Measurements from ENCODE around the gene COL19A1.

COL19A1 gene

DNA sequence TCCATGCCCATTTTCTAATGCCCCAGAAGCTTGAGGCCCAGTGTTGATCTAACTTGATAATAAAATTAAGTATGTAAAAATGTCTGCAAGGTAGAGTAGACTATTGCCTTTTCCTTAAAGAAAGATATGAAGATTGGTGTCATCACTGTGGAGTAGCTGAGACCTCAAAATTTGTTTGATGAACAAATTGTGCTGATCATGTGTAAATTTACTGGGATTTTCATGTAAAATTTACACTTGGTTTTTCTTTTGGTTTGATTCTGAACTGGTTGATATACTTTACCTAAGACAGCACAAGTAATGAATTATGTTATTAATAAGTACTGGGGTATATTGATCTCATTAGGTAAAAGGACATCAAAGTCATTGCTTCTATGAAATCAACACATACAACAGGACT lies 207.3 kb downstream of the COL19A1 start:
- DNase-seq: no peak

DNA sequence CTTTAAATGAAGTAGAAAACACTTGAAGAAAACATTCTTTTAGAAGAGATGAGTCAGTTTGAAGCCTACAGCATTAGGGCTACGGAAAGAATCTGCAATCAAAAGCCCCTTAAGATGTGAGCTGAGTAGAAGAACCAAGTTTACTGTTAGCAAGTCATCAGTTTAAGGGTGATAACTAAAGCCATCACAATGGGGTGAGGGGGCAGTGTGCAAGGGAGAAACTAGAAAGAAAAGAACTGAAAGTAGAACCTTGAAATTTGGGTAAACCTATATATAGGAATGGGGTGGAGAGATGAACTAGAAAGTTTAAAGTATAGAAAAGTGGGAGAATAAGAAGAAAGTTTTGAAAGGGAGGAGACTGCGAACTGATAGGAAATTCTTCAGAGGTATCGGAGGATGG lies 212.9 kb downstream of the COL19A1 start:
- DNase-seq: no peak

DNA sequence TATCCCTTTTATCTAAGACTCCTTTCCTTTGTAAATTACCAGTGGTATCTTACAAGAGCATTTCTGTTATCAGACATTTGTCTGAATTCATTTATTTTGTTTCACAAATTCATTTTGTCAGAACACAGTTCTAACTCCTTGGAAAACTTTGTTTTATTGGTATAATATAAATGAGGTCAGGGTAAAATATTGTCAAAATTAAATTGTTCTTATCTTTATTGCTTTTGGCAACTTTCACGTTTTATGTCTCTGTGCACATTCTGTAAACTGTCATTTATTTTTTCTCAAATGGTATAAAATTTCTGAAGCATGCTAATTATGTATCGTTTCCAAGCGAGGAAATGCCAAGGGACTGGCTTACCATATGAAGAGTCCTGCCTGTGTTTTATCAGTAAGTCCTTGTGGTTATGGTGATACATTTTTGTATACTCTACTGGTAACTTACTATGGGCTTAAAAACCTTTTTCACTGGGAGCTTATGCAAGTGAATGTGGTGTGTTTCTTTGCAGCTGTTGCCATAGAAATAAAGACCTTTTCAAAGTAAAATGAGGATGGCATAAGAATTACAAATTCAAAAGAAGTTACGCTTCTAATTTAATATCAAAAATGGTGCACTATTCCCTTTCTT lies 214.2 kb downstream of the COL19A1 start:
- DNase-seq: no peak

DNA sequence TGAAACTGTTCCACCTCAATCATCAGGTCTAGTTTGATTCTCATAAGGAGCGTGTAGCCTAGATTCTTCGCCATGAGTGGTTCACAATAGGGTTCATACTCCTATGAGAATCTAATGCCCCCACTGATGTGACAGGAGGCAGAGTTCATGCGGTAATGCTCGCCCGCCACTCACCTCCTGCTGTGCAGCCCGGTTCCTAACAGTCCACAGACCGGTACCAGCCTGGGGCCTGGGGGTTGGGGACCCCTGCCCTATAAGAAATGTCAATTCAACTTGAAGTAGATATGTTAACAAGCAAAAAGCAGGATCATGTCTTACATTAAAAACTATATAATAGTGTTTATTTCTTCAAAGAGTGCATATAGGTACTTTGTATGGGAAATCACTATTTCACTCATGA lies 216.5 kb downstream of the COL19A1 start:
- no peak for DNase-seq

DNA sequence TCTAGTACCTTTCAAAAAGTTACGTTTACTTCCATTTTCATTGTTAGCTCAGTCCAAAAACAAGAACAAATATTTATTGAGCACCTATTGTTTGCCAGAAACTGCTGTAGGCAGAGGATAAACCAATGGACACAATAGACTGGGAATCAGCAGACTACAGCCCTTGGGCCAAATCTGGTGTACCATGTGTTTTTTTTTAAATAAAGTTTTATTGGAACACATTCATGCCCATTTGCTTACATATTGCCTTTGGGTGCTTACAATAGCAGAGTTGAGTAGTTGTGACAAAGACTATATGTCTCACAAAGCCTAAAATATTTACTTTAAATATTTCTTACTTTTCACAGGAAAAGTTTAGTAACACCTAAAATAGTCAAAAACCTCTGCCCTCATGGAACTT lies 220.4 kb downstream of the COL19A1 start:
- no peak for DNase-seq

DNA sequence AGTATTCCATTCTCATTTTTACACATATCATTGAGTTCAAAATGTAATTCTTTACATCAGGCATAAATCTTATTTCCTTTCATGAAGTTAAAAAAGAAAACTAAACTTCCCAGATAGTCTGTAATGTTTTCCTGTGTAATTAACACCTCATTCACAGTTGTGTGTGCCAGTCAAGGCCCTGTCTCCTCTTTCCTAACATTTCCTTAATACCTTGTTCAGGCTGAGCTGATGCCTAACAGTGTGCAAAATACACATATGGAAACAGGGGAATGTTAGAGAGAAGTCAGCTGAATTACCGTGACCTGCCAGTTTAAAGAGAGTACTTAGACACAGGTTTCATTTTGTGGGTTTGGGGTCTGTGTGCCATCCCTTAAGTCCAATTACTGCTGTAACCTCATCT lies 227.8 kb downstream of the COL19A1 start:
- DNase-seq: no peak

DNA sequence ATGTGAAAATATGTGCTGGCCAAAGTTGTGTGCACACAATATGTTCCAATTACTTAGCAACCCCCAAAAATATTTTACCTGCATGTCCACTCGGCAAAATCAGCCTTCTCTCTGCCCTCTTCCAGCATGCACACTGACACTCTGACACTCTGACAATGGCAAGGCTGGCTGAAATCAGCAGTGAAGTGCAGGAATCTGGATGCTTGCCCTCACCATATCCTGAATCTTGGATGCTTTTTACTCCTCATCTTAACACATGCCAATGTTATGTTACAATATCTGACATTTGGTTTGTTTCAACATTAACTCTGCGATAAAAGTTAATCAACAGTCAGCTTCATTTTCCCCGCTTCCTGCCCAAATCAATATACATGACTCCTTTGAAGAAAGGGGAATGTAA lies 233.4 kb downstream of the COL19A1 start:
- DNase-seq: no peak

DNA sequence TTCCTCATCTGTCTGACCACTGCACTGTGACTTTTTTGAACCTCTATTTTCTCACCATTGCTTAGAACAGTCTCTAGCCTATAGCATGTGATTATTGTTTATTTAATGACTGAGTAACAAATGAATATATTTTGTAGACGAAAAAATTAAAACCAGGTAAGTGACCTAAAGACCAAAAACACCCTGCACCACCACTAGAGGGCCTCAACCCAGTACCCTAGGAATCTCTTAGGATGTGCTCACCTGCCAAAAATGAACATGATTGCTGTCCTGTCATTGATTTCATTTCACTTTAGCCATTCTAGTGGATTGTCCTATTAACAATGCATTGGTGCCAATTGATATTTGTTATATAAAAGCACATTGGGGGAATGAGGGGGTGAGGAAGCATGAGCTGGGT lies 237.4 kb downstream of the COL19A1 start:
- no peak for DNase-seq

DNA sequence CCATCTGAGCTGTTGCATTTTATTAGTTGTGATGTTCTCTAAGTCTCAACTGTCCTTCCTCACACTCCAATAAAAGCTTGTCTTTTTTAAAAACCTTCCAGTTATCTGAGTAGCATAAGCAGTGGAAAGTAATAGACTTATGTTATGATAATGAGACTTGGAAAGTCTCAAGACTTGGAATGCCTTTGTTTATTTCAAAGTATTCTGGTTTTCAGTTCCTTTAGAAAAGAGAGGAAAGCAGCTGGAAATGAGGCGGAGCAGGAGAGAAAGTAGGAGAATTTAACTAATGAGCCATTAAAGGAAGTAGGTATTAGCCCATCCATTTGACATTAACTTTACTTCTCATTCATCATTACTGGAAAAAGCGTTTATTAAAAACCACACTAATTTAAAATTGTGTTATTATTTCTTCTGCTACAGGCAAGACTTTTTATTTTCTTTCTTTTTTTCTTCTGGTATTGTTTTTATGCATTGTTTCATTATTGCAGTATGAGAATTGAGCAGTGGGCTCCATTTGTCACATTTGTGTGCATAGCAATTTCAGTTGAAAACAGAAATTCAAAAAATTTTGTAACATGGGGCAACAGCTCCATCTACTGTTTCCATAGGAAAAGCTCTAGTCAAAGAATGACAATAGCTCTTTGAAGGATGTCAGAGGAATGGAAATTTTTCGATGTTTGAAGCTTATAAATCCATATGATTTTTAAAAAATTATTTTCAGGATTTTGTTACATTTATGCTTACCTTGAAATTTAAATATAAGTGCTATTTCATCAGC lies 241.7 kb downstream of the COL19A1 start:
- peak; percentile 38 for DNase-seq

DNA sequence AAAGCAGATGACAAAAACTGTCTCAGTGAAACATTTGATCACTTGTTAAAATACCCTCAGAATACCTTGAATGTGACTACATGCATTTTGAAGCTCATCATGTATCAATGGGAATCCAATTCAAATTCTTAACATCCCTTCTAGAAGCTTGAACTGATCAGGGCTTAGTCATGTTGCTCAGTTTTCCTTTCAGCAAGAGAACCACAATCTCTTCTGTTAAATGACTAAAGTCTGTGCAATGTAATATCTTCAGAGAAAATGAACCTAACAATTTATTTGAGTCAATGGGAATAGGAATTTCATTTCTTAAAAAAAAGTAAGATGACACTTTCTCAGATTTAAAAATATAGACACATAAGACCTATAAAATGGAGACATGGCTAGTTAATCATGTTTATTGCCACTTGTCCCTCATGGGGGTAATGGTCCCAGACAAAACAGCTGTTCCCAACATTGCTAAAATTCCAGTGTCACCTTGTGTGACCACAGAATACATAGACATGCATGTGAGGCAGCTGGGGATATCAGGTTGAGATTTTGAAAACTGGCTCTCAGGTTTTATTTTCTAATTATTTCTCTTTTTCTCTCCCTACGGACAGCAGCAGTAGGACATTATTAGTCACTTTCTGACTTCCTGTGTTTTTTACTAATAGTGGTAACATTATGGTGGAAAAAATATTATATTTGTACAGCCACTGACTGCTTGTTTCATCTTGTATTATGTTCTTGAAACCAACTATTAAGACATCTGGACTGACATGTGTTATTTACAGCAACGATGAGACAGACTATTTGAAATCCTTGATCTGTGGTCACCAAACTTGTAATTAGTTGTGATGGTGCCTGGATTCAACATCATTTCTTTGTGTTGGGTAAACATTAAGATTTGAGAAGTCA lies 244.0 kb downstream of the COL19A1 start:
- no peak for DNase-seq

DNA sequence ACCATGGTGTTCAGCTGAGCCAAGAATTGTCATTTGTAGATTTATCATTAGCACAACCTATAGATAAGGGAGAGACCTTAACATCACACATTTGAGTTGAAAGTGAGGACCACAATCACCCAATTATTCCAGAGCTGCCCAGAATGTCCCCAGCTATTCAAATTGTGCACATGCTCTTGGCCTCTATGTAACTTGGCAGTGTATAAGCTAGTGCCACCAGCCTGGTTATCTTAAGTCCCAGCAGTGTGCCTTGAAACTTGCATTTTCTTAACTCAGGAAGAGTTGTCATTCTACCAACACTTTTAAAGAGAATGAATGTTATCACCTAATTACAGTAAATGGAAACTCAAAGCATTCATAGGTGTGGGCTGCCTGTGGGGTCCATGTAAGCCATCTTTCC lies 245.4 kb downstream of the COL19A1 start:
- no peak for DNase-seq

DNA sequence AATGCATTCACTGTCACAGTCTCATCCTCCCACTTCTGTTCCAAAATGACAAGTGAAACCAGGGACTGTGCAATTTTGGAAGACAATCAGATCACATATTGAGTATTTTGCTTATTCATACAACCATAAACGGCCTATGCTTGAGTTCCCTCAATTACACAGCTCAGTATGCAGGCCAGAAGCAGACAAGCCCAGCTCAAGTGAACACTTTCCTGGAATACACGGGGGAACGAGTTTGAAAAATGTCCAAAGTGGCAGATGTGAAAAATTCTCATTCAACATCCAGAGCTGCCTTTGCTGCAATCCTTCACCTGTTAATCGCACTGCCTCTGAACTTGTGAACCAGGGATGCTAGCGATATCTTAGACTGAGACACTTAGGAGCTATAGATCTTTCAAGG lies 246.4 kb downstream of the COL19A1 start:
- DNase-seq: no peak

DNA sequence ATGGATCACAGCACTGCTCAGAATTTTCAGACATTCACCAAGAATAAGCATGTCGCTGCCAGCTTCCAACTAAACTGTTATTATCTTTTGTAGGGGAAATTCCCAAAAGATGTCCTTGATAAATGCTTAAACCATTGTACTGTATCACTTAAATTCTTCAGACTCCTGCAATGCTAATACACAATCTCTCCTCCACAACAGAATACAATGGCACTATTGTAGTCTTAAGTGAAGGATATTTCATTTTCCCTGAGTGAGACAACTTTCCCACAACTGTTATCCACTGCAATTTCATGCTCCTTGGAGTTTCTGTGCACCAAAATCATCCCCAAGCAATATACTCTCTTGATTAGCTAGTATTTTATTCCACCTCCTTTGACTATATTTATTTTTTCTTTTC lies 246.8 kb downstream of the COL19A1 start:
- DNase-seq: no peak

DNA sequence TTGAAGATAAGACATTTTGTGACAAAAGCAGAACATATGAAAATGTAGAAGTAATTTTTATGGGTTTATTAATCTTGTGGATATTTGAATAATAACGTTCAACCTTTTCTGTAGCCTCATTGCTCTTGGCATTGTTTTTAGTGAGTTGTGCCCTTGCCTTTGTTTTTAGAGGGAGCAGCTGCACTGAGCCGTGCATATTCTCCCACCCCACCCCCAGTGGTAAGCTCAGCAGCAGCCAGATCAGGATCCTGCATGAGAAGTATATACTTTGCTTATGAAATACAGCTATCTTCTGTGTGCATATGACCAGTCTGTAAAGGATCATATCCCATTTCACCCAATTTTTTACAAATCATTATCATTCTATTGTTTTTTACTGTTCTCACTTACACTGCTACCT lies 252.3 kb downstream of the COL19A1 start:
- no peak for DNase-seq

DNA sequence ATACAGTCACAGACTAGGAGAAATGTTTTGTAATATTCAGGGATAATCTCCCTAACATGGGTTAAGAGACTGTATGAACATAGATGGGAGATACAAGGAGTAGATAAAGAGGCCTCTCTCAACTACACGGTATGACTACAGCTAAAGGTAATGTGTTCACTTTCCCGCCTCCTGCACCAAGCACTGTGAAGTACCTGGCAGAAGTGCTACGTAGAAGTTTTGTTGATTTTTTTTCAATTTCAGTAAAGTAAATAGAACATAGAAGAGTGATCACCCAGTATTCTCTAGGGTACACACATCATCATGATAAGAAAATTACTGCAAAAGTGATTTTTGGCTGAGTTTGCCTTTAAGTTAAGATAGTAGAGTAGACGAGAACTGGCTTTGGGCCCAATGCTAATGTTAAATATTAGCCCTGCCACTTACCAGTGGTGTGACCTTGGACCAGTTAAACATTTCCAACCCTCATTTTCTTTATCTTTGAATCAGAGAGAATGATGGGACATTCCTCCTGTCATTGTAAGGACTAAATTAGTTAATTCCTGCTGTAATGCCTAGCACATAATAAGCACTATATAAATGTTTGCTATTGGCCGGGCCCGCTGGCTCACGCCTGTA lies 253.0 kb downstream of the COL19A1 start:
- no peak for DNase-seq

DNA sequence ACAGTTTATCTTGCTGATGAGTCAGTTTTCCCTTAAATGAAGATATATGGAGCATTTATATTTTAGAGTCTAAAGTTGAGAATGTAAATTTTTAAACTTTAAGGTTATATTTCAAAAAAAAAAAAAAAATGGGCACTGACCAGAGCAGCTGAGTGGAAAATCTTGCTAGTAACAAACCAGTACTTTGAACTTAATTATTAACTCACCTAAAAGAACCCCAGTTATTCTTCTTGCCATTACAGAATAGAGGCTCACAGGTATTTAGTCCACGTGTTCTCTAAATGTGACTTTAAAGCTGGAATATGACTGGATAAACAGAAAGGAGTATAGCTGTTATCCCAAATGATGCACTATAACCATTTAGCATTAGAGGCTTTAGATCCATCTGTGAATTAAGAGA lies 258.1 kb downstream of the COL19A1 start:
- DNase-seq: no peak

DNA sequence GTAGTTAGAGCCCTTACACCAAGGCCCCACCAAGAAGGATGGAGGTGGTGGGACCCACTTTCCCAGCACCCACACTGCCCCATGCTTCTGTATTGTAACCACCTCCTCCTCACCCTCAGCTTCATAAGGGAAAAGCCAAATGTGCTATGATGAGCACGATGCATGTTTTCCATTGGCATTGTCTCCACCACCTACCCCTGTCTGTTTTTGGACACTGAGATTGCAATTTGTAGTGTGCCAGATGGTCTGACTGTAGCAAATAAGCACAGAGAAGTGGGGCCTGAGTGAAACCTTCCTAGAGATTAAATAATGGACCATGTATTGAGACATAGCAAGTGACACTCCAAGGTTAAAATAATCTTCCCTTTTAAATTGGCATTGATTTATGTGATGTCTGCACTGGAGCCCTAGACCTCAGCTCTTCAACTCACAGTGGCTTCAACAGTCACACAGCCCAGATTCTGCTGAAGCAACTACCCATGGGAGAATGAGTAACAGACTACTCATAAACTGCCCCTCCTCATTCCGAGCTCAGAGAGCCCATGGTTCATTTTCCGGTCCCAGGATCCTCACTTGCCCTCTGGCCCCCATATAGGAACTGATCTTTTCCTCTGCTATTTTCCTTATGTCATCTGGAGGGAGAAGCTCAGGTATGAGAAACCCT lies 258.7 kb downstream of the COL19A1 start:
- DNase-seq: no peak

DNA sequence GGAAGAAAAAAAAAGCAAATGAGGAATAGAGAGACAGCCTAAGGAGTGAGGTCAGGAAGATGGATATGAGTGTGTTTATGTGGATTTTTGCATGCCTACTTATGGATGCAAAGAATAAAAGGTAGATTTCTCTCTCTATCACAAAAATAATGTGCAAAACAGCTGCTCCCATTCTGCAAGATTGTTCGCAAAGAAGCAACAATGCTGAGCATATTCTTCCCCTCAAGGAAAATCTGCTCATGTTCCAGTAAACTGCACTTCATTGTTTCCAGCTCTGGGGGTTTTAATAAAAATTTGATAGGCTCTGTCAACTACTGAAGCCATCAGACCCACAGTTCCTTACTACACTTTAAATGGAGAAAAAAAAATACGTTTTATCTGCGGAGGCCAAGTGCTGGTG lies 259.2 kb downstream of the COL19A1 start:
- no peak for DNase-seq

DNA sequence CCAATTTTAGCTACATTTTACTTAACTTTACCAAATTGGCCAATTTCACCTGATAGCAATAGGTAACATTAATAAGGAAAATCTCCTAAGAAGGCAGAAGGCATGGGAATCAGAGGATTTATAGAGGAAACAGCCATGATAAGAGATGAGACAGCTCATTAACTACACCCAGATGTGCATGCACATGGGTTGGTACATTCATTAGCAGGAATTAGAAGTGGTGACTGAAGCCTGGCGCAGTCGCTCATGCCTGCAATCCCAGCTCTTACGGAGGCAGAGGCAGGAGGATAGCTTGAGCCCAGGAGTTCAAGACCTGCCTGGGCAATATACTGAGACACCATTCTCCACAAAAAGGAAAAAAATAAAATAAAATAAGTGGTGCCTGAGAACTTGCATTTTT lies 263.0 kb downstream of the COL19A1 start:
- DNase-seq: no peak

DNA sequence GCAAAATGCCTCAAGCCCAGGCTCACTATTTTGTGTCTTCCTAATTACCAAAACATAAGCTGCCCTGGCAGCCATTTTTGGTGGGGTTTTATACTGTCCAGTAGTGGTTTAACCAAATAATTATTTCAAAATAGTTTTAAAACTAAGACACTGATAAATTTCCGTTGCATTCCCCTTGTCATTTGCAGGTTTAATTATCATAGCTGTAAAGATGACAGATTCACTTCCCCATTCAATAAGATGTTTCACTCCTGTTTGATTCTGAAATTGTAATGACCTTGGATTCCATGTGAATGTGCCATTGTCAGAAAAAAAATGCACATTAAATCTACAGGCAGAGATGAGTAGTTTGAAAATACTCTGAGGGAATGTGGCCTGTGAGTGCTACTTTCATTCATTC lies 264.5 kb downstream of the COL19A1 start:
- DNase-seq: no peak

DNA sequence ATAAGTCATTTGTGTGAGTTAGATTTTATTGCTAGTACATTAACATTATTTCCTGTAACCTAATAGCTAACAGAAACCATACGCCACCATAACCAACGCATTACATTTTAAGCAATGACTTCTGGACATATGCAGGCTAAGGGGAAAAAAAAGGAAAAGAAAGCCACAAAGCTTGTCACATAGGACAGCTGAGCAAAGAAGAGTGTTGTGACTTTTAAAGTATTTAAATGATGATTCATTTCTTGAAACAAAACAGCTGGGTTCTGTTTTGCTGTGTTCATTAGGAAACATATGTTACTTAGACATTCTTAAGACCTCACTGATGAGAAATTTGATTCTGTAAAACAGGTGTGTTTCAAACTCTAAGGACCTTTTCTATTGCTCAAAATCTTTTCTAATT lies 265.2 kb downstream of the COL19A1 start:
- DNase-seq: no peak

DNA sequence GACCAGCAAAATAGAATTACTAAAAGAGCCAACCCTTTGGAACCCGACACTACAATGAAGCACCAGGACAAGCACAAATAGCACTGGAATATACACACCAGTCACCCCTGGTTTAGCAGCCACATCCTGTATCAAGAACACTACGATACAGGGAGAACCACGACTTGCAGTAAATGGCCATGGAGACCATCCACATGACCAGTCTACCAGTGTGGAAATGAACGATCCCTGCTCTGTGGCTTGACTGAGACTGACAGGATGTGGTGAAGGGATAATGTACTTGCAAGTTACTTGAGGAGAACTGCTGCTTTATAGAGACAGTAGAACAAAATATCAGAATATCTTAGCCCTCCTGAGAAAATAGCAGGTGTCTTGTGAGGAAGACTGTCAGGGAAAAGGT lies 266.9 kb downstream of the COL19A1 start:
- DNase-seq: no peak

DNA sequence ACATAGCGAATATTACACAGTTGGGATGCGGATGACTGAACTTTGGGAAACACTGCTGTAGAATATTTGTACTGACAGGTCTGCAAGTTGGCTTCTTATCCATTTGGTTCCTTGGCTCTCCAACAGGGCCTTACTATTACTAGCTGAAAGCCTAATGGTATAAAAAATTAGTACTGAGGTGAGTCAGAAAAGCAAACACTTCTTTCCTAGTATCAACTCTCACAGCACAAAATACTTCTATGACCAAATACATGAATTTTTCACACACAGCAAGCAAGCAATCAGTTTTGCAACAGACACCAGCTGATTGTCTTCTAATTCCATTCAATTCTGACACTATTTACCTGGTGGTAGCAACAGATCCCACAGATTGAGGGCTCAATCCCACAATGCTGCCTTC lies 268.2 kb downstream of the COL19A1 start:
- DNase-seq: no peak
